Lower leg skin (tissue), 3 donors: Measurements from ENCODE around the gene STIL.

ENCODE experiments used
- POLR2A ChIP-seq, 2 donors: fragments of 450-650 bp; IDR thresholded peaks; one replicate each; pipeline ENCODE4 v1.6.1; 2016 to 2017; ENCODE audit warnings: antibody characterized with exemption in 2 of 2, mild to moderate bottlenecking in 1 of 2, moderate library complexity in 1 of 2
- TF ChIP-seq, protein P1 (sequence below), 3 donors: fragments of 450-650 bp; IDR thresholded peaks; one replicate each; pipeline ENCODE4 v1.5.1; 2016; ENCODE audit warnings: antibody characterized with exemption in 3 of 3, mild to moderate bottlenecking in 3 of 3, moderate library complexity in 2 of 3

- no peak for TF ChIP-seq POLR2A (IDR thresholded peaks at IDR 0.05)
- TF ChIP-seq, protein P1, sequence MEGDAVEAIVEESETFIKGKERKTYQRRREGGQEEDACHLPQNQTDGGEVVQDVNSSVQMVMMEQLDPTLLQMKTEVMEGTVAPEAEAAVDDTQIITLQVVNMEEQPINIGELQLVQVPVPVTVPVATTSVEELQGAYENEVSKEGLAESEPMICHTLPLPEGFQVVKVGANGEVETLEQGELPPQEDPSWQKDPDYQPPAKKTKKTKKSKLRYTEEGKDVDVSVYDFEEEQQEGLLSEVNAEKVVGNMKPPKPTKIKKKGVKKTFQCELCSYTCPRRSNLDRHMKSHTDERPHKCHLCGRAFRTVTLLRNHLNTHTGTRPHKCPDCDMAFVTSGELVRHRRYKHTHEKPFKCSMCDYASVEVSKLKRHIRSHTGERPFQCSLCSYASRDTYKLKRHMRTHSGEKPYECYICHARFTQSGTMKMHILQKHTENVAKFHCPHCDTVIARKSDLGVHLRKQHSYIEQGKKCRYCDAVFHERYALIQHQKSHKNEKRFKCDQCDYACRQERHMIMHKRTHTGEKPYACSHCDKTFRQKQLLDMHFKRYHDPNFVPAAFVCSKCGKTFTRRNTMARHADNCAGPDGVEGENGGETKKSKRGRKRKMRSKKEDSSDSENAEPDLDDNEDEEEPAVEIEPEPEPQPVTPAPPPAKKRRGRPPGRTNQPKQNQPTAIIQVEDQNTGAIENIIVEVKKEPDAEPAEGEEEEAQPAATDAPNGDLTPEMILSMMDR (IDR thresholded peaks at IDR 0.05): no peak
These were observed 101.2 kb downstream of the STIL start for GRCh38 chr1:47212636-47213229.
